Mucosa of gallbladder (tissue), 1 donor: Measurements from ENCODE around the gene ASCL1. TPM values are rescaled to one million over a fixed set of nuclear protein-coding genes. Genes with fewer than 3 reads are reported as not detected.
A peak's percentile ranks its signal among the peaks of the same experiment; 100 is the strongest.

Source experiments
- DNase-seq: peaks from one replicate; pipeline ENCODE4 v3.0.0-alpha.2; 2020; ENCODE audit warnings: low spot score
- total RNA-seq: library from RNA; stranded (reverse); gene quantifications from one replicate; pipeline ENCODE4 v1.2.1, GENCODE V29; 2021
- donor health status: DM: no; HTN: no; CAD: no.

Gene ASCL1
- total RNA-seq, 1 donor from 2014 or later: not detected

- no peak for DNase-seq
These were observed 5.6 kb upstream of the ASCL1 start for GRCh38 chr12:102951841-102952240.

DNA sequence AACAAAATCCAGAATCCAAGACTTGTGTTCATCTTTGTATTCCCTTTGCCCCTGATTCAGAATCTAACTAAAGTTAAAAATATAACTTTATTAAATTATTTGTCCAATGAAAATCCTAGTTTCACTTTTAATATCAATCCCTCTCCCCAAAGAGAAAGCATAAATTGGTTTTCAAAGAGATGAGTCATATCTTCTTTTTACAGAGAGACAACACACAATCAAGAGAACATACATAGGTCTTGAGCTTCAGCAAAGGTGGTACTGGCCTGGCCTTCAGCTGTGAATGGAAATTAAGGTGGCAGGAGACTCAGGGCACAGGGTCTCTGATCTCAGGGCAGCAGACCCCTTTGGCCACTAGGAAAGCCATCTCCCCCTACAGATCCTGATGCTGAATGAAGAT lies 4.3 kb upstream of the ASCL1 start:
- no peak for DNase-seq

DNA sequence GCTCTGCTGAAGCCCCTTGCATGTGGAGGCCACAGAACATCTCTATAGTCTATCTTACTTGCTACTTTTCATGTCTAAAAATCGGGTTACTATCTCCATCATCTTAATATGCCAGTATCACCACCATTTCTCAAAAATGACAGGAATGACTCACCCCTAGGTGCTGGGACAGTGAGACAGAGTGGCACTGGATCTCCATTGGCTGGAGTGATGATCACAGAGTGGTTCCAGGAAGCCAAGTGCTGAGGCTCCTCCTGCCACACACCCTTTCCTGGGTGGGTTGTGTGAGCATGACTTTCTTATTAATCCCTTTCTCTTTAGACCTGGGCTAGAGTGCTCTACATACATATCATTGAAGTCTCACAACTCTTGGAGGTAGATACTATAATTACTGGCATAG lies 3.3 kb upstream of the ASCL1 start:
- DNase-seq: no peak

DNA sequence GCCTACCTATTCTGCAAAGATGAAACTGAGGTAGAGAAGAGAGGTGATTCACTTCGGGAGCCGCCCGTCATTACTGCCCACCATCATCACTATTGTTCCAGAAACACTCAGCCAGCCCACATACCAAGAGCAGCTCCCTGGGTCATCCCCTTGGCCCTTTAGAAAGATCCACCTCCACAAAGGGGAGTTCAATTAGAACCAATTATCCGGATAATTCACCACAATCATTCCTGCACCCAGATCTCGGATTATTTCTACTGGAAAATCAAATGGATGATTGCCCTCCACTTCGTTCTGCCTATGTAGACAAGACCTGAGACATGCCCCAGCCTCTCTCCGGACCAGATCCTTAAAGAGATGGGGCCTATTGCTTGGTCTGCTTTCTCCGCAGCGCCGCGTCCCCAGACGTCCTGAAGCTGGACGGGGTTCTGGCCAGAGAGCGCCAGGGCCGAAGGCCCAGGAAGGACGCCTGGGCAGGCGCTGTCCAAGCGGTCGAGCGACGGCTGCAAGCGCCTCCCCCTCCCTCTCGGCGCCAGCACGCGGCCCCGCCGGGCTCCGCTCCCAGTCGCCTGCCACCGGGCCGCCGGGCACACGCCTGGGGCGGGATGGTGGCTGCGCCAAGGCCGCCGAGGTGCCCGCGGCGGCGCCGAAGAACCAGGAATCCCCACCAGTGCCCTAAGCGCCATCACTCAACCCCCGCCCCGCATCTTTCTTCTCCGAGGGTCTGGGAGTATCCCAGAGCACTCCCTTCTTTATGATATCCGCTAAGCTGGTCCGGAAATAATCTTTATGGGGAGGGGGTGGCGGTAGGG lies 1.3 kb upstream of the ASCL1 start:
- DNase-seq: no peak

GRCh38 chr12:102956738-102957327 lies 641 bp upstream of the ASCL1 start:
- no peak for DNase-seq

- no peak for DNase-seq
These were observed 777 bp downstream of the ASCL1 start for GRCh38 chr12:102958073-102958829.

DNA sequence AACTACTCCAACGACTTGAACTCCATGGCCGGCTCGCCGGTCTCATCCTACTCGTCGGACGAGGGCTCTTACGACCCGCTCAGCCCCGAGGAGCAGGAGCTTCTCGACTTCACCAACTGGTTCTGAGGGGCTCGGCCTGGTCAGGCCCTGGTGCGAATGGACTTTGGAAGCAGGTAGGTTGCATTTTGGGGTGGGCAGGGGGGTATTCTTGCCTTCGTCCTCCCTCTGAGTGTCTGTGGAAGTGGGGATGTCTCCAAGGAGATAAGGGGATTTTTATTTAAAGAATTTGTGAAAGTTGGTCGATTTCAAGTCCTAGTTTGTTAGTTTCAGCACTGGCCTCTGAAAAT lies 1.3 kb downstream of the ASCL1 start:
- DNase-seq: no peak

GRCh38 chr12:102959391-102959790 lies 1.9 kb downstream of the ASCL1 start:
- DNase-seq: no peak

DNA sequence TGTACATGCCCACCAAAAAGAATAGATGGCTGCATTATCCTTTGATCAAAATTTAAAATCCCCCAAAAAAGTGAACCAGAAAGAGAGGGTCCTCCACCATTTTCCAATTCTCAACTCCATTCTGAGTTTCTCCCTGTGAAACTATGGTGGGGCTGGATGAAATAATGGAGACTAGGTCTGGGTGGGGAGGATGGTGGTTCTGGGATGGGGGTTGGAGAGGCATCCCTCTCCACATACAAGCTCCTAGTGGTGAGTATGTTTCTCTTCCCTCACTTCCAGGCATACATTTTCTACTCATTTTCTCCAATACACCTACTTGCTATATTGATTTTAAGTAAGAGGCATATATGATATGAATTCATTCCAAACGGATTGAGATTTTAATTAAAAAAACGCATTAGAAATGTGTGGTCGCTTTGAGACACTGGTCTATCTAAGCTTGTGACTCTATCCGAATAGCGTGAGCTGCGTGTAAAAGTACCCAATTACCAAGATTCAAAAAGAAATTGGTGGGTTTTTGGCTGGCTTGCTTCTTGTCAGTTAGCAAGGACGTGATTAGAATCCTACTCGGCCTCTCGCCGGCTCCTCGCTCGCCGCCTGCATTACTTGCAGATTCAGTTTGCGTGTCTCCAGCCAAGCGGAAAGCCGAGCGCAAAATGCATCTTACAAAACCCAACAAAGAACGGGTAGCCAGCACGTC lies 3.4 kb downstream of the ASCL1 start:
- no peak for DNase-seq

- DNase-seq: no peak
These were observed 4.0 kb downstream of the ASCL1 start for GRCh38 chr12:102961466-102961855.

DNA sequence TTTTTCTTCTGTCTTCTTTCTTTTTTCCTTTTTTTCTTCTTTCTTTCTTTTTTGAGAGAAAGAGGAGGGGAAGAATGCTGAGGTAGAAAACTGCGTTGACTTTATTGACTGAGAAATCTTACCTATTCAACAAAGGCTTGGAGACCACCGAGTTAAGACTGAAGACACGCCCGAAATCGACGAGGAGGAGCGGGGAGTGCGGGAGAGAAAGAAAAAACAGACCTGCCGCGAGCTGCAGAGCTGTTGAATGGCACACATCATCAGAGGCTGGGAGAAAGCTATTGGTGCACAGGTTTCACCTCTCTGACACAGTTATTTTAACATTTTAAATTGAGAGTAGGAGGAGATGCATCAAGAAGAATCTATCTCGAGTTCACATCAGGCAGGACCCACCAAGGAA lies 5.1 kb downstream of the ASCL1 start:
- no peak for DNase-seq

- DNase-seq: no peak
These were observed 5.5 kb downstream of the ASCL1 start for GRCh38 chr12:102962986-102963385.

DNA sequence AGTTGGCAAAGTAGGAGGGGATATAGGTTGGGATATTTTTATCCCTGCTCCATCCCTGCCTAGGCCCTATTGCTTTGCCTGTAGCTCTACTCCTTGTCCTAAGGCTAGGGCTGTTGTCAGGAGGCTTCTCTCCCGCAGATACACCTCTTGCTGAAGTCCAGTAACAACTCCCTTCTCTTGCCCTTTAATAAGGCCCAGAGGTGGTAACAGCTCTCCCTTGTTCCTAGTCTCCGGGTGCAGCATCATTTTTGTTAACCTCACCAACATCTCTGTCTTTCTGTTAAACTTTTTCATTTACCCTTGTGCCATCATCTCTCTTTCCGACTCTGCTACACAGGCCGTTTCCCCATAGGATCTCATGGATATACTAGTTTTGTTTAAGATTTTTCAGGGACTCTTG lies 6.3 kb downstream of the ASCL1 start:
- DNase-seq: no peak

- DNase-seq: peak; percentile 75
These were observed 7.4 kb downstream of the ASCL1 start for GRCh38 chr12:102964872-102965271.

- DNase-seq: no peak
These were observed 8.0 kb downstream of the ASCL1 start for GRCh38 chr12:102965281-102966155.

GRCh38 chr12:102966200-102966863 lies 8.9 kb downstream of the ASCL1 start:
- no peak for DNase-seq

- no peak for DNase-seq
These were observed 13.3 kb downstream of the ASCL1 start for GRCh38 chr12:102970780-102971179.

GRCh38 chr12:102971227-102971626 lies 13.8 kb downstream of the ASCL1 start:
- DNase-seq: no peak

- DNase-seq: no peak
These were observed 16.1 kb downstream of the ASCL1 start for GRCh38 chr12:102973583-102973982.

DNA sequence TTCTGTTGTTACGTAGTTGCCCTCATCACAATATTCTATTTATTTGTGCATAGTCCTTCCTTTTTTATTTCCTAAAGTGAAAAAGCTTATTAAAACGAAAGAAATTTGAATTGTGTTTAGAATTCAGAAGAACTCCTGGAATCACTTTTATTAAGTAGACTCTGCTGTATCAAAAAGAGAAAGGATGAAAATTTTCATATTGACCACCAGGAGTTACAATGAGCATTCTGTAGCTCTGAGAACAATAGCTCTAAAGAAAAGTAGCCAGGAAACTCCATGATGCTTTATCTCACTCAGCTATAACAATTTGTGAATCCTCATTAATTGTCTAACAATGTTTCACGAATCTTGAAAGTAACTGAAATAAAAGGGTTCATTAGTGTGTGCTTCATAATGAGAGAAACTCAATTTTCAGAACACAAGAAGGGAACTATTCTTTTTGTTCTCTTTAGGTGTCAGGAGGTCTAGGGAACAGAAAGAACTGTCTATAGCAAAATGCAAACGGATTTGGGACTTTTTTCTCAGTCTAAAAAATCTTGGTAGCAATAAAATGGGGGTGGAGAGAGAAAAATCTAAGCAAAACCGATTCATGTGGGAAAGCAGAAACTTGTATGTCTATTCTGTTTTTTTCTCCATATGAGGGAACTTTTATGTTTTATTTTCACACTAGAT lies 19.3 kb downstream of the ASCL1 start:
- no peak for DNase-seq
